GM10248 (cell line): ENCODE results near the gene PARP1.

ENCODE experiments used
- CTCF ChIA-PET: fragments of 300-600 bp; sonication (Branson Sonifier 250); formaldehyde crosslinking; extraction: SDS; loops from one replicate; lab custom pipeline; 2021; ENCODE audit warnings: antibody characterized with exemption; lab: Yijun Ruan, JAX
- POLR2A ChIA-PET: fragments of 350-650 bp; sonication (Branson Sonifier 250); formaldehyde crosslinking; extraction: SDS; loops from one replicate; lab custom pipeline; 2020; ENCODE audit warnings: antibody characterized with exemption; lab: Yijun Ruan, JAX
- DNase-seq: peaks from one replicate; pipeline ENCODE4 v3.0.0; 2012; ENCODE audit errors: extremely low spot score
- CTCF ChIP-seq: IDR thresholded peaks from 2 replicates; pipeline ENCODE4 v1.5.1; 2012; ENCODE audit warnings: mild to moderate bottlenecking, low read depth; ENCODE audit errors: extremely low read depth, missing control alignments, control extremely low read depth

The PARP1 gene

DNA sequence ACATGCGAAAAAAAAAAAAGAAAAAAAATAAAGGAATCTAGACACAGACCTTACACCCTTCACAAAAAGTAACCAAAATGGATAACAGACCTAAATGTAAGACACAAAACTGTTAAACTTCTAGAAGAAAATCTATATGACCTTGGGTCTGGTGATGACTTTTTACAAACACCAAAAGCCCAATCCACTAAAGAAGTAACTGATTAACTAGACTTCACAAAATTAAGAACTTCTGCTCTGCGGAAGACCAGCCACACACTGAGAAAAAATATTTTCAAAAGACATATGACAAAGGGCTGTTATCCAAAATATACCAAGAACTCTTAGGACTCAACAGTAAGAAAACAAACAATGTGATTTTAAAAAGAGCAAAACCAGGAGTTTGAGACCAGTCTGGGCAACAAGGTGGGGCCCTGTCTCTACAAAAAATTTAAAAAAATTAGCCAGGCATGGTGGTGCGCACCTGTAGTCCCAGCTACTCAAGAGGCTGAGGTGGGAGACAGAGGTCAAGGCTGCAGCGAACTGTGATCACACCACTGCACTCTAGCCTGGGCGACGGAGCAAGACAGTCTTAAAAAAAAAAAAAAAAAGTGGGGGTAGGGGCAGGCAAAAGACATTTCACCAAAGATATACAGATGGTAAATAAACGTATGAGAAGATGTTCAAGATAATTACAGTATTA lies 9.8 kb downstream of the PARP1 start:
- no peak for DNase-seq
- no peak for TF ChIP-seq CTCF
- ChIA-PET CTCF (interaction anchor here (3.4 kb wide), 1 partner anchor 9 kb away, joined by 24 read pairs; the partner anchor contains the start of gene PARP1), POLR2A (no interaction called here)

- ChIA-PET CTCF (interaction anchor here (0.7 to 3.4 kb wide), 3 partner anchors 10 to 200 kb away, joined by 3 to 24 read pairs (median 3); partner anchors contain the start of gene PARP1), POLR2A (no interaction called here)
- TF ChIP-seq CTCF: no peak
- no peak for DNase-seq
Measured at GRCh38 chr1:226397011-226397926, 10.6 kb downstream of the PARP1 start.

DNA sequence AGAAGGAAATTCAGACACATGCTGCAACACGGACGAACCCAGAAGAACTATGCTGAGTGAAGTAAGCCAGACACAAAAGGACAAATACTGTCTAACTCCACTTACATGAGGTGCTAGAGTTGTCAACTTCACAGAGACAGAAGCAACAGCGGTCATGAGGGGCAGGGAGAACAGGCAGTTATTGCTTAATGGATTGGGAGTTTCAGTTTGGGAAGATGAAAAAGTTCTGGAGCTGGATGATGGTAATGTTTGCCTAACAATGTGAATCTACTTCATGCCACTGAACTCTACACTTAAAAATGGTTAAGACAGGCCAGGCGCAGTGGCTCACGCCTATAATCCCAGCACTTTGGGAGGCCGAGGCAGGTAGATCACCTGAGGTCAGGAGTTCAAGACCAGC lies 12.1 kb downstream of the PARP1 start:
- no peak for TF ChIP-seq CTCF
- CTCF ChIA-PET: no interaction called here
- POLR2A ChIA-PET: no interaction called here
- no peak for DNase-seq

DNA sequence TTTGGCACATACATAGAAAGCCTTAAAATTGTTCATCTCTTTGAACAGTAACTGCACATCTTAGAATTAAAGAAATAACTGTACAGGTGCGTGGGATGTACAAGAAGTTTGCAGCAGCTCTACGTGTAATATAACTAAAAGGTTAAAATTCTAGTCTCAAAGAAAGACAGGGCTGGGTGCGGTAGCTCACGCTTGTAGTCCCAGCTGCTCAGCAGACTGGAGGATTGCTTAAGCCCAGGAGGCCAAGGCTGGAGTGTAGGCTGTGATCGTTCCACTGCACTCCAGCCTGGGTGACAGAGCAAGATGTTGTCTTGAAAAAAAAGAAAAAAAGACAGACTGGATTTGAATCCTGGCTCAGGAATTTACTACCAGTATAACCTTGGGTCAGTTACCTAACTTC lies 13.4 kb downstream of the PARP1 start:
- POLR2A ChIA-PET: no interaction called here
- no peak for DNase-seq
- TF ChIP-seq CTCF: no peak
- CTCF ChIA-PET: interaction anchor here (7.2 kb wide), 1 partner anchor 11 kb away, joined by 74 read pairs; the partner anchor contains the start of gene PARP1

- ChIA-PET POLR2A (no interaction called here), CTCF (interaction anchor here (0.9 to 7.2 kb wide), 3 partner anchors 15 to 265 kb away, joined by 3 to 74 read pairs (median 3); partner anchors contain the start of gene PARP1)
- TF ChIP-seq CTCF: no peak
- no peak for DNase-seq
Measured at GRCh38 chr1:226390681-226391080, 17.2 kb downstream of the PARP1 start.

GRCh38 chr1:226388131-226388530 lies 19.8 kb downstream of the PARP1 start:
- DNase-seq: no peak
- CTCF ChIA-PET: interaction anchor here (7.2 kb wide), 1 partner anchor 17 kb away, joined by 74 read pairs; the partner anchor contains the start of gene PARP1
- POLR2A ChIA-PET: no interaction called here
- TF ChIP-seq CTCF: no peak
